Keratinocyte (primary cell): ENCODE data around the gene LST1. TPM values are rescaled to one million over a fixed set of nuclear protein-coding genes. Genes with fewer than 3 reads are reported as not detected.

ENCODE experiments used
- DNase-seq: peaks from one replicate; pipeline ENCODE4 v3.0.0-alpha.2; 2011; ENCODE audit warnings: low read depth, missing footprints, low spot score
- FAIRE-seq: peaks from 2 replicates; lab custom pipeline; 2011; peaks lifted over from hg19 to GRCh38; lab: Jason Lieb, UNC
- H2AFZ ChIP-seq: 2 replicates; pipeline ENCODE4 v1.6.0; 2012; ENCODE audit warnings: low read length, control low read depth, inconsistent platforms; ENCODE audit not compliant: control insufficient read depth
- H3K27ac ChIP-seq: 2 replicates; pipeline ENCODE4 v1.5.1; 2011; ENCODE audit warnings: low read length; ENCODE audit not compliant: control insufficient read depth, insufficient read depth
- H3K27me3 ChIP-seq: 3 replicates; pipeline ENCODE4 v1.6.0; 2011; ENCODE audit warnings: low read length; ENCODE audit not compliant: control insufficient read depth, insufficient read depth; ENCODE audit errors: extremely low read depth
- H3K36me3 ChIP-seq, 2 experiments: 2 replicates in 1 of 2; 3 replicates in 1 of 2; pipeline ENCODE4 v1.5.1; 2011; ENCODE audit warnings: low read length in 2 of 2, mild to moderate bottlenecking in 1 of 2; ENCODE audit not compliant: control insufficient read depth in 2 of 2, insufficient read depth in 2 of 2; ENCODE audit errors: extremely low read depth in 1 of 2
- H3K4me1 ChIP-seq: 3 replicates; pipeline ENCODE4 v1.5.1; 2011; ENCODE audit warnings: low read length; ENCODE audit not compliant: control insufficient read depth, insufficient read depth; ENCODE audit errors: extremely low read depth
- H3K4me2 ChIP-seq: 3 replicates; pipeline ENCODE4 v1.6.0; 2011; ENCODE audit warnings: low read depth, low read length; ENCODE audit not compliant: control insufficient read depth, insufficient read depth; ENCODE audit errors: extremely low read depth
- H3K4me3 ChIP-seq, 3 experiments: fragments of 200-600 bp in 1 of 3; sonication (generic) in 1 of 3; 2 replicates in 2 of 3; 3 replicates in 1 of 3; pipeline ENCODE4 v1.5.1; 2011 to 2016; ENCODE audit warnings: low read length in 3 of 3, mild to moderate bottlenecking in 3 of 3, control low read depth in 2 of 3, inconsistent platforms in 1 of 3, low read depth in 1 of 3, mixed read lengths in 1 of 3, mixed run types in 1 of 3, moderate library complexity in 1 of 3; ENCODE audit not compliant: control insufficient read depth in 2 of 3, insufficient read depth in 2 of 3; ENCODE audit errors: extremely low read depth in 1 of 3
- H3K79me2 ChIP-seq: 2 replicates; pipeline ENCODE4 v1.6.0; 2012; ENCODE audit warnings: low read length; ENCODE audit not compliant: control insufficient read depth, insufficient read depth
- H3K9ac ChIP-seq: 3 replicates; pipeline ENCODE4 v1.6.0; 2011; ENCODE audit warnings: low read length; ENCODE audit not compliant: control insufficient read depth, insufficient read depth; ENCODE audit errors: extremely low read depth
- H3K9me1 ChIP-seq: 3 replicates; pipeline ENCODE4 v1.6.0; 2011; ENCODE audit warnings: low read length; ENCODE audit not compliant: control insufficient read depth, insufficient read depth; ENCODE audit errors: extremely low read depth
- H3K9me3 ChIP-seq: 2 replicates; pipeline ENCODE4 v1.5.1; 2012; ENCODE audit warnings: low read depth, low read length; ENCODE audit not compliant: control insufficient read depth
- H4K20me1 ChIP-seq: 3 replicates; pipeline ENCODE4 v1.6.0; 2011; ENCODE audit warnings: low read length; ENCODE audit not compliant: control insufficient read depth, insufficient read depth; ENCODE audit errors: extremely low read depth
- CTCF ChIP-seq, 3 experiments: IDR thresholded peaks in 1 of 3; conservative IDR thresholded peaks in 1 of 3; optimal IDR thresholded peaks in 1 of 3; 2 replicates in 2 of 3; 3 replicates in 1 of 3; pipeline versions ENCODE3 to v1.5.1; 2011; ENCODE audit warnings: low read length in 3 of 3, mild to moderate bottlenecking in 3 of 3, moderate library complexity in 2 of 3, control low read depth in 1 of 3, inconsistent platforms in 1 of 3; ENCODE audit not compliant: insufficient read depth in 2 of 3; ENCODE audit errors: extremely low read depth in 1 of 3
- EZH2 ChIP-seq: IDR thresholded peaks from one replicate; pipeline ENCODE4 v1.6.1; 2012; ENCODE audit warnings: inconsistent platforms, mild to moderate bottlenecking, low read length, moderate library complexity
- dilution Hi-C: fragments of 300-500 bp; cut with MboI; formaldehyde crosslinking; loops from one replicate; pipeline ENCODE4 v1.7.0; 2020; ENCODE audit warnings: low sequenced_read_pairs; ENCODE audit not compliant: extremely low pct_ligation_motif_present
- polyA plus RNA-seq, 5 experiments: library from polyadenylated mRNA; depleted of rRNA in 3 of 5; stranded (reverse) in 3 of 5; stranded (forward) in 1 of 5; unstranded in 1 of 5; fragments of >200 nt; gene quantifications; 1 replicate in 1 of 5; 2 replicates in 3 of 5; 3 replicates in 1 of 5; pipeline versions ENCODE4 v1.2.1 to v1.2.3, GENCODE V29; 2011 to 2012; ENCODE audit warnings: missing spikeins in 2 of 5, low read depth in 1 of 5, low replicate concordance in 1 of 5

Gene LST1
- polyA plus RNA-seq, 1 donor (not counting 4 experiments of a cell fraction or from before 2014, with no cell fraction given) = not detected

- Histone ChIP-seq H3K9me3 (no peaks in the 10 kb centered on the region), H2AFZ (no peak overlapping the region), H3K36me3 (peaks cover 10 to 17% of the 10 kb centered on the region in 2 experiments), H4K20me1 (no peaks in the 10 kb centered on the region), H3K4me1 (peaks cover 12% of the 10 kb centered on the region), H3K4me2 (no peak overlapping the region), H3K27ac (no peak overlapping the region), H3K79me2 (no peaks in the 10 kb centered on the region), H3K4me3 (no peak overlapping the region), H3K9me1 (no peaks in the 10 kb centered on the region), H3K9ac (no peak overlapping the region), H3K27me3 (no peaks in the 10 kb centered on the region)
- no peak for DNase-seq
- no peak for FAIRE-seq
- dilution Hi-C loops = no loop called here
- TF ChIP-seq EZH2 = no peak
- no peak for TF ChIP-seq CTCF (optimal IDR thresholded peaks at IDR 0.05 in 1 of 3, IDR thresholded peaks at IDR 0.05 in 1 of 3, conservative IDR thresholded peaks at IDR 0.05 in 1 of 3; ENCODE audit: extremely low read depth in 1 of 3, insufficient read depth in 2 of 3, low read length in 3 of 3)
These were observed 27.2 kb upstream of the LST1 start for GRCh38 chr6:31558631-31559500.

GRCh38 chr6:31559606-31559957, 26.5 kb upstream of the LST1 start:
- no peak for DNase-seq
- no peaks in the 10 kb centered on the region for H3K9me3 ChIP-seq
- H3K9me1 ChIP-seq = no peaks in the 10 kb centered on the region
- no peak overlapping the region for H3K27ac ChIP-seq
- no peak overlapping the region for H3K4me2 ChIP-seq
- H3K4me3 ChIP-seq = no peak overlapping the region
- dilution Hi-C loops = no loop called here
- no peak overlapping the region for H3K9ac ChIP-seq
- peaks cover 12% of the 10 kb centered on the region for H3K4me1 ChIP-seq
- H2AFZ ChIP-seq = no peak overlapping the region
- H4K20me1 ChIP-seq = no peaks in the 10 kb centered on the region
- FAIRE-seq = no peak
- peaks cover 10 to 17% of the 10 kb centered on the region in 2 experiments for H3K36me3 ChIP-seq
- no peaks in the 10 kb centered on the region for H3K27me3 ChIP-seq
- TF ChIP-seq CTCF (optimal IDR thresholded peaks at IDR 0.05 in 1 of 3, IDR thresholded peaks at IDR 0.05 in 1 of 3, conservative IDR thresholded peaks at IDR 0.05 in 1 of 3; ENCODE audit: extremely low read depth in 1 of 3, insufficient read depth in 2 of 3, low read length in 3 of 3) = no peak
- TF ChIP-seq EZH2 = no peak
- H3K79me2 ChIP-seq = no peaks in the 10 kb centered on the region
